H1 (cell line): ENCODE results near the gene MPHOSPH10. TPM values are rescaled to one million over a fixed set of nuclear protein-coding genes. Genes with fewer than 3 reads are reported as not detected.

ENCODE experiments used
- CTCF ChIA-PET: fragments of 300-600 bp; sonication (Branson Sonifier 250); formaldehyde crosslinking; loops from one replicate; lab custom pipeline; 2021; ENCODE audit not compliant: partially characterized antibody; lab: Charles Lee
- POLR2A ChIA-PET: fragments of 300-600 bp; sonication (Branson Sonifier 250); formaldehyde crosslinking; loops from one replicate; lab custom pipeline; 2021; ENCODE audit warnings: inconsistent platforms; ENCODE audit not compliant: partially characterized antibody; lab: Charles Lee
- DNase-seq, 2 experiments: peaks; one replicate each; pipeline versions ENCODE4 v3.0.0 to v3.0.0-alpha.2; 2010 to 2022; ENCODE audit warnings: low spot score in 2 of 2, low read depth in 1 of 2, mixed read lengths in 1 of 2
- FAIRE-seq: peaks from 2 replicates; lab custom pipeline; 2011; peaks lifted over from hg19 to GRCh38; lab: Jason Lieb, UNC
- H2AFZ ChIP-seq: 2 replicates; pipeline ENCODE4 v1.8.1; 2012; ENCODE audit warnings: low read length, inconsistent platforms
- H2AK5ac ChIP-seq: 2 replicates; pipeline ENCODE4 v1.6.1; 2013; ENCODE audit warnings: low read depth, low read length
- H2BK120ac ChIP-seq: replicated peaks from 2 replicates; pipeline ENCODE3; 2013; ENCODE audit warnings: low read depth, low read length, inconsistent platforms
- H2BK12ac ChIP-seq: 2 replicates; pipeline ENCODE4 v1.6.1; 2013; ENCODE audit warnings: low read depth, low read length
- H2BK15ac ChIP-seq: 2 replicates; pipeline ENCODE4 v1.6.1; 2013; ENCODE audit warnings: low read length
- H2BK20ac ChIP-seq: 2 replicates; pipeline ENCODE4 v1.6.1; 2013; ENCODE audit warnings: low read length
- H2BK5ac ChIP-seq: 2 replicates; pipeline ENCODE4 v1.6.1; 2013; ENCODE audit warnings: low read depth, low read length
- H3K14ac ChIP-seq: 2 replicates; pipeline ENCODE4 v1.6.1; 2013; ENCODE audit warnings: inconsistent platforms; ENCODE audit not compliant: insufficient read length
- H3K18ac ChIP-seq: 2 replicates; pipeline ENCODE4 v1.6.1; 2013; ENCODE audit warnings: low read length; ENCODE audit errors: extremely low read depth
- H3K23ac ChIP-seq: 2 replicates; pipeline ENCODE4 v1.6.1; 2013; ENCODE audit warnings: inconsistent platforms; ENCODE audit not compliant: insufficient read length
- H3K23me2 ChIP-seq: 2 replicates; pipeline ENCODE4 v1.6.1; 2013; ENCODE audit warnings: low read depth, low read length
- H3K27ac ChIP-seq: 2 replicates; pipeline ENCODE4 v1.6.1; 2011; ENCODE audit warnings: low read depth, low read length, inconsistent platforms
- H3K27me3 ChIP-seq, 4 experiments: replicated peaks in 1 of 4; 1 replicate in 1 of 4; 2 replicates in 3 of 4; pipeline versions ENCODE4 v1.6.1 to v1.8.1; 2011 to 2013; ENCODE audit warnings: low read length in 3 of 4, mild to moderate bottlenecking in 3 of 4, inconsistent platforms in 2 of 4, mixed read lengths in 2 of 4, moderate library complexity in 1 of 4; ENCODE audit not compliant: control insufficient read depth in 3 of 4, insufficient read depth in 3 of 4; ENCODE audit errors: extremely low read depth in 1 of 4
- H3K36me3 ChIP-seq, 4 experiments: 2 replicates each; pipeline versions ENCODE4 v1.6.1 to v1.8.1; 2011 to 2013; ENCODE audit warnings: mild to moderate bottlenecking in 4 of 4, low read length in 3 of 4, moderate library complexity in 2 of 4, control low read depth in 1 of 4, inconsistent platforms in 1 of 4; ENCODE audit not compliant: insufficient read depth in 4 of 4, control insufficient read depth in 2 of 4
- H3K4ac ChIP-seq: replicated peaks from 2 replicates; pipeline ENCODE3; 2013; ENCODE audit warnings: low read length, low read depth, mixed read lengths, inconsistent platforms; ENCODE audit not compliant: insufficient read length
- H3K4me1 ChIP-seq, 4 experiments: replicated peaks in 1 of 4; 1 replicate in 1 of 4; 2 replicates in 3 of 4; pipeline versions ENCODE4 v1.6.1 to v1.8.1; 2011 to 2013; ENCODE audit warnings: low read length in 3 of 4, inconsistent platforms in 2 of 4, mixed read lengths in 1 of 4; ENCODE audit not compliant: insufficient read depth in 4 of 4, control insufficient read depth in 3 of 4
- H3K4me2 ChIP-seq, 2 experiments: 2 replicates each; pipeline versions ENCODE4 v1.6.1 to v1.8.1; 2011 to 2013; ENCODE audit warnings: low read depth in 2 of 2, low read length in 2 of 2, control low read depth in 1 of 2, inconsistent platforms in 1 of 2, mild to moderate bottlenecking in 1 of 2; ENCODE audit not compliant: insufficient read depth in 1 of 2
- H3K4me3 ChIP-seq, 4 experiments: fragments of 200-600, 300-600 bp in 1 of 4; sonication (generic), shearing (Covaris generic), sonication (Bioruptor Twin) in 1 of 4; 2 replicates each; pipeline versions ENCODE4 v1.5.1 to v1.8.1; 2011 to 2016; ENCODE audit warnings: low read length in 4 of 4, low read depth in 3 of 4, control low read depth in 2 of 4, inconsistent platforms in 2 of 4, mild to moderate bottlenecking in 2 of 4, mixed read lengths in 1 of 4, moderate library complexity in 1 of 4; ENCODE audit not compliant: insufficient read depth in 2 of 4; ENCODE audit errors: extremely low read depth in 1 of 4
- H3K56ac ChIP-seq: replicated peaks from 2 replicates; pipeline ENCODE3; 2013; ENCODE audit warnings: low read depth, mild to moderate bottlenecking, mixed read lengths, low read length, inconsistent platforms; ENCODE audit not compliant: insufficient read length
- H3K79me1 ChIP-seq: 2 replicates; pipeline ENCODE4 v1.6.1; 2013; ENCODE audit warnings: low read depth, low read length, control low read depth
- H3K79me2 ChIP-seq, 2 experiments: 2 replicates each; pipeline versions ENCODE4 v1.6.1 to v1.8.1; 2012 to 2013; ENCODE audit warnings: low read length in 2 of 2, mild to moderate bottlenecking in 2 of 2, inconsistent platforms in 1 of 2; ENCODE audit not compliant: insufficient read depth in 2 of 2, control insufficient read depth in 1 of 2
- H3K9ac ChIP-seq, 4 experiments: replicated peaks in 1 of 4; 1 replicate in 1 of 4; 2 replicates in 3 of 4; pipeline versions ENCODE4 v1.6.1 to v1.8.1; 2011 to 2013; ENCODE audit warnings: low read depth in 3 of 4, low read length in 3 of 4, control low read depth in 2 of 4, mild to moderate bottlenecking in 2 of 4, moderate library complexity in 2 of 4, inconsistent platforms in 1 of 4; ENCODE audit errors: extremely low read depth in 1 of 4
- H3K9me3 ChIP-seq, 2 experiments: 2 replicates each; pipeline versions ENCODE4 v1.6.1 to v1.8.1; 2012 to 2013; ENCODE audit warnings: mild to moderate bottlenecking in 2 of 2, moderate library complexity in 2 of 2, control low read depth in 1 of 2, inconsistent platforms in 1 of 2, low read depth in 1 of 2, low read length in 1 of 2, mixed read lengths in 1 of 2; ENCODE audit not compliant: insufficient read depth in 2 of 2
- H4K20me1 ChIP-seq, 2 experiments: replicated peaks in 1 of 2; 2 replicates each; pipeline versions ENCODE3 to v1.8.1; 2011 to 2013; ENCODE audit warnings: inconsistent platforms in 2 of 2, low read length in 2 of 2, mild to moderate bottlenecking in 1 of 2; ENCODE audit not compliant: insufficient read depth in 2 of 2, control insufficient read depth in 1 of 2
- H4K5ac ChIP-seq: 2 replicates; pipeline ENCODE4 v1.6.1; 2013; ENCODE audit warnings: low read length, low read depth, mixed read lengths, inconsistent platforms; ENCODE audit not compliant: insufficient read length
- H4K8ac ChIP-seq: 2 replicates; pipeline ENCODE4 v1.8.0; 2013; ENCODE audit warnings: mild to moderate bottlenecking, moderate library complexity, low read length, inconsistent platforms; ENCODE audit not compliant: insufficient read depth; ENCODE audit errors: extremely low read depth
- H4K91ac ChIP-seq: replicated peaks from 2 replicates; pipeline ENCODE3; 2013; ENCODE audit warnings: low read length, mixed read lengths, inconsistent platforms; ENCODE audit not compliant: insufficient read length
- ATF2 ChIP-seq: IDR thresholded peaks from 2 replicates; pipeline ENCODE4 v1.6.1; 2012; ENCODE audit warnings: low read length, inconsistent platforms
- PHF8 ChIP-seq: fragments of 200-600 bp; sonication (generic); conservative IDR thresholded peaks from 2 replicates; pipeline ENCODE4 v1.7.1; 2012; ENCODE audit warnings: low read depth, mild to moderate bottlenecking, inconsistent platforms, low read length, moderate library complexity
- POLR2A ChIP-seq, 2 experiments: IDR thresholded peaks; 1 replicate in 1 of 2; 2 replicates in 1 of 2; pipeline ENCODE4 v1.6.1; 2011; ENCODE audit warnings: low read depth in 2 of 2, low read length in 2 of 2, mild to moderate bottlenecking in 2 of 2; ENCODE audit errors: control extremely low read depth in 1 of 2
- POU5F1 ChIP-seq: IDR thresholded peaks from 2 replicates; pipeline ENCODE4 v1.6.1; 2011; ENCODE audit warnings: low read depth, mild to moderate bottlenecking, low read length, moderate library complexity
- TBP ChIP-seq: IDR thresholded peaks from 2 replicates; pipeline ENCODE4 v1.6.1; 2011; ENCODE audit warnings: low read depth, low read length, improper control_type of control experiment
- TEAD4 ChIP-seq: IDR thresholded peaks from 2 replicates; pipeline ENCODE4 v1.6.1; 2012; ENCODE audit warnings: low read depth, low read length, inconsistent platforms, mixed read lengths
- USF2 ChIP-seq: IDR thresholded peaks from 2 replicates; pipeline ENCODE4 v1.6.1; 2011; ENCODE audit warnings: low read length, improper control_type of control experiment
- WGBS, 2 experiments: shearing (Covaris generic) in 1 of 2; methylation state at CpG; one replicate each; pipeline versions ENCODE4 v1.1.6 to v1.1.7; 2013 to 2015; ENCODE audit warnings: low lambda C conversion rate in 2 of 2, mixed read lengths in 2 of 2, inconsistent platforms in 1 of 2, low coverage in 1 of 2, missing lambda C conversion rate in 1 of 2; ENCODE audit not compliant: insufficient replicate concordance in 2 of 2, insufficient coverage in 1 of 2, insufficient read length in 1 of 2; ENCODE audit errors: extremely low coverage in 1 of 2, missing lambda C conversion rate in 1 of 2; 5-methylcytosine and 5-hydroxymethylcytosine counted together
- polyA plus RNA-seq, 7 experiments: library from polyadenylated mRNA; depleted of rRNA in 3 of 7; stranded (reverse) in 5 of 7; unstranded in 2 of 7; fragments of >200 nt in 5 of 7; fragments of 200-250 nt in 2 of 7; gene quantifications; 1 replicate in 5 of 7; 2 replicates in 1 of 7; 4 replicates in 1 of 7; pipeline versions ENCODE4 v1.2.1 to v1.2.3, GENCODE V29; 2011 to 2013; ENCODE audit warnings: missing spikeins in 2 of 7, mixed read lengths in 2 of 7
- total RNA-seq: library from RNA; stranded (reverse); fragmentation: NEBNext Ultra II Directional; extraction: Animal tissue kit (Norgen Biotek cat#: 25700); gene quantifications from 2 replicates; pipeline ENCODE4 v1.2.1, GENCODE V29; 2021

Gene MPHOSPH10
- total and polyA plus RNA-seq, 2 of the 8 experiments (the other 6 are each of a cell fraction or from before 2014, with no cell fraction given) = 4.5 to 39.1 TPM

GRCh38 chr2:71102981-71103681 is 27.3 kb upstream of the MPHOSPH10 start:
- POLR2A ChIA-PET = interaction anchor here (0.8 to 3.8 kb wide), 6 partner anchors 14 to 32 kb away, joined by 3 to 18 read pairs (median 4); partner anchors contain the start of gene MCEE
- Histone ChIP-seq H3K4ac (no peak overlapping the region), H3K9ac (no peak overlapping the region), H4K20me1 (no peaks in the 10 kb centered on the region), H3K56ac (no peak overlapping the region), H2BK12ac (peak overlapping the region; percentile 18; the same call in 1 of the 2 replicates), H2BK20ac (no peak overlapping the region), H3K9me3 (no peaks in the 10 kb centered on the region), H3K14ac (no peak overlapping the region), H3K27ac (no peak overlapping the region), H2BK120ac (no peak overlapping the region), H2AFZ (0 out of 2 replicates have a peak overlapping the region, but pooled peaks have one; percentile 23), H2AK5ac (no peak overlapping the region), H3K18ac (no peak overlapping the region), H3K27me3 (no peaks in the 10 kb centered on the region), H3K23me2 (no peaks in the 10 kb centered on the region), H3K23ac (no peak overlapping the region), H4K5ac (no peak overlapping the region), H3K36me3 (no peaks in the 10 kb centered on the region), H3K79me1 (no peaks in the 10 kb centered on the region), H4K8ac (no peak overlapping the region), H3K4me1 (peaks cover 0 to 7% (median 5%) of the 10 kb centered on the region in 4 experiments; a peak in 4 of 7 replicates), H2BK15ac (no peak overlapping the region), H3K79me2 (no peaks in the 10 kb centered on the region), H4K91ac (no peak overlapping the region), H2BK5ac (peak overlapping the region; percentile 63; the same call in 1 of the 2 replicates), H3K4me3 (no peak overlapping the region), H3K4me2 (peak overlapping the region; percentile 10 to 44; a peak in 3 of 4 replicates)
- FAIRE-seq = peak; percentile 89
- WGBS, 2 experiments = 53% methylated on average over 6 of the region's 6 CpGs; no CpG with 5 or more reads in 1 of the 2 experiments
- CTCF ChIA-PET = interaction anchor here (0.8 to 8.2 kb wide), 10 partner anchors 11 to 102 kb away, joined by 3 to 100 read pairs (median 4); partner anchors contain the start of gene NAGK
- DNase-seq = peak in 1 of 2 experiments; percentile 72
- TF ChIP-seq POU5F1 = no peak
- peak; percentile 25; the same call in 1 of the 2 replicates for TF ChIP-seq USF2
- TF ChIP-seq POLR2A (IDR thresholded peaks at IDR 0.05; ENCODE audit: control extremely low read depth in 1 of 2, low read depth in 2 of 2, low read length in 2 of 2) = no peak
- TF ChIP-seq TEAD4 = peak; percentile 95
- TF ChIP-seq PHF8 = no peak
- no peak for TF ChIP-seq TBP
- TF ChIP-seq ATF2 = 0 out of 2 replicates have a peak, but pooled peaks have one; percentile 44
